GM11168 (cell line): ENCODE measurements around the gene GLRA3.

ENCODE experiments used
- in situ Hi-C: fragments of 300-500 bp; cut with MboI; formaldehyde crosslinking; loops from one replicate; pipeline ENCODE4 v1.12.0; 2022; ENCODE audit warnings: low sequenced_read_pairs; ENCODE audit not compliant: unreplicated experiment

The GLRA3 gene

DNA sequence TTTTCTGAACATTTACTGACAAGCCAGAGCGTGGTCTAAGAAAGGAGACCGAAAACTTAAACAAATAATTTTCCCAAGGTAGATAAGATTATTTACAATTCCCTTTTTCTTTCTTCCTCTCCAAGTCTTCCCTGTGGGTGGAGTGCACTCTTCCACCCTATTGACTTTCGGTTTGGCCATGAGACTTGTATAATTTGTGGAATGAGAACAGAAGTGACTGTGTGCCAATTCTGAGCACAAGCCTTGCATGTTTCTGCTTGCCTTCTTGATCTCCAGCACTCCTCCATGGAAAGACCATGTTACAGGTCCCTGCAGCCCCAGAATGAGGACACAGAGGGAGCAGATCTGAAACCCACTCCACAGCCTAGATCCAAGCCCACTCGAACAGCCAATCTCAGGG lies 156.8 kb downstream of the GLRA3 start:
- in situ Hi-C loops, result no loop called here

DNA sequence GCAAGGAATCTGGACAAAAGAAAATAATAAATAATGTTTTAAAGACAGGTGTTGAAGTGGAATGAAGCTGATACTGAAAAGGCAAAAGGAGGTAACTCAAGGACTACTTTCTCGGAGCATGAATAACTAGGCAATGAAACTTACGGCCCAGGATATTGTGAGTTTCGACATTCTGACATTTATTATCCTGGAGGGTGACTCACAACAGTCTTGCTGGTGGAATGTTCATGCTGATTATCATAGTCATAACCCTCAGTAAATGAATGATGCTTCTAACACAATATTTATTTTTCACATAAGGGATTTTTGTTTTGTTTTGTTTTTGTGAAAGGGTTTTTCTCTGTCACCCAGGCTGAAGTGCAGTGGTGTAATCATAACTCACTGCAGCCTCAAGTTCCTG lies 159.8 kb downstream of the GLRA3 start:
- in situ Hi-C loops, result no loop called here

DNA sequence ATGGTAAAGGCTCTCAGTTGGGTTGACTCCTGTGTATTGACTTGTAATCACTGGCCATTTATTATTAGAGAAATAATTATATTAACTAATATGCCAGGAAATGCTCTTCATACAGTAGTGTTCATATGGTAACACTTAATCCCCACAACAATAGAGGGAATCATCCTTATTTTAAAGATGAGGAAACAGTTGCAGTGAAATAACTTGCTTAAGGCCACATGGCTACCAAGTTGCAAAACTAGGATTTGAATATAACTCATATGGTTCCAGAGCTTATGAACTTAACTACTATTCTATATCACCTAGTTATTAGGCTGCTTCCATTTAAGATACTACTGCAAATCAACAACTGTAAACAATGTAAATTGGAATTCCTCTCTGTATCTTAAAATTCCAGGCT lies 163.2 kb downstream of the GLRA3 start:
- in situ Hi-C loops, result no loop called here

DNA sequence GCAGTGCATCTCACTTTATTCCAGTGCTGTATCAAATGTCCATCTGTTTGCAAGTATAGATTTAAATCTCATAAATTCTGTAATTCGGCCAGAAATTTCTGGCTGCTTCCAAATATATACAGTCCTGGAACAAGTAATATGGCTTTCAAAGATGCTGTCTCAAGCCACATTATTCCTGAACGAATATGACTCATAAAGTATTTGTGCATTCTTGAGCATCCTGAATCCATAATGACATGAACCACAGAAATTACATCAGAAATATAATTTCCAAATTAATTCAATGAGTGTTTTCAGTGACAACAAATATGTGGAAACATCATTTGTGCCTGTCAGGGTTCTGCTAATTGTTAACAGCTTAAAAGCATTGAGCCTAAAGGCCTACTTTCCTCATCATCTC lies 165.8 kb downstream of the GLRA3 start:
- in situ Hi-C loops, result no loop called here

DNA sequence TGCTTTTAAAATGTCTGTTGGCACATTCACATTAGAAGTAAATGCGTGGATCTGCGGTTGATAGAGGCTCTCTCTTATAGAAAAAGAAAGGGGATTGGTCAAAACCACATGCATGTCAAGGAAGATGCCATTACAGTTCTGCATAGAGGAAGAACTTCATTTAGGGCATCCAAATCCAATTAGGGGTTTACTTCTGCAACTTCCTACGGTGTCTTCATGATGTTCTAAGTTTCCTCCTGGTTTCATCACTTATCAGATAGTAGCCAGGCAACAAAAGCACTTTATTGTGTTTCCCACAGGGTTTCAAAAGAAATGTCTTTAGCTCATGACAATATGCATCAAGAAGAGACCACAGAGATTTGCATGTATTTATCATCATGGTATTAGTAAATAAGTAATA lies 170.8 kb downstream of the GLRA3 start:
- in situ Hi-C loops, result no loop called here

DNA sequence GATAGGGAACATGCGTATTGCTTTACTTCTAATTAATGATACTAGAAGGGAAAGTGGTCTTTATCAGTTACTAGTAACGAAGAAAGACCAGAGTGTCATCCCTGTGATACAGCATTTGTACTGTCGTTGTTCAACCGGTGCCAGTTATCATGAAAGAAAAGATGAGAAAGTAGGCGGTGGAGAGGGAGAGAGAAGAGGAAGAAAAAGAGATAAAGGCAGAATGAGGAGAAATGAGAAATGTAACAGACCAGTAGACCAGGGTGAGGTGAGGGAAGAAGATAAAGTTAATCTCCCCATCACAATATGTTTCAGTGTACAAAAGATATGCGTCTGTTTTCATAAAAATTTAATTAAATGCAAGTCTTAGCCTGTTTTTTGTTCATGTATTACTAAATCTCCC lies 171.6 kb downstream of the GLRA3 start:
- in situ Hi-C loops, result no loop called here

DNA sequence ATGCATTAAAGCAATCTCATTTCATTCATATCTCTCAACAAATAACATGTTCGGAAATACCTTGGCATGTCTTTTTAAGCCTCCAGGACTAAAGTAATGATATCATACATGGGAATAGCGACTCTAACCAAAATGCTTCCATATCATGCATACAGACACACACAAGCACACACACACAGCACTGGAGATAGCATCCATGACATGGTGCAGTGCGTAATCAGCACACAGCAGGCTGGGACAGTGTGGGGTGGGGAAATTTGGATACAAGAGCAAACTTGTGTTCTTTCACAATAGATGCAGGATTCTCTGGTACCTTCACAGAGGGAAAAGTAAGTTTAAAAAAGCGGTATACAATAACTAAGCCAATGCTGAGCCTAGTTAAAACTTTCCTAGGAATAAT lies 174.4 kb downstream of the GLRA3 start:
- in situ Hi-C loops, result no loop called here

DNA sequence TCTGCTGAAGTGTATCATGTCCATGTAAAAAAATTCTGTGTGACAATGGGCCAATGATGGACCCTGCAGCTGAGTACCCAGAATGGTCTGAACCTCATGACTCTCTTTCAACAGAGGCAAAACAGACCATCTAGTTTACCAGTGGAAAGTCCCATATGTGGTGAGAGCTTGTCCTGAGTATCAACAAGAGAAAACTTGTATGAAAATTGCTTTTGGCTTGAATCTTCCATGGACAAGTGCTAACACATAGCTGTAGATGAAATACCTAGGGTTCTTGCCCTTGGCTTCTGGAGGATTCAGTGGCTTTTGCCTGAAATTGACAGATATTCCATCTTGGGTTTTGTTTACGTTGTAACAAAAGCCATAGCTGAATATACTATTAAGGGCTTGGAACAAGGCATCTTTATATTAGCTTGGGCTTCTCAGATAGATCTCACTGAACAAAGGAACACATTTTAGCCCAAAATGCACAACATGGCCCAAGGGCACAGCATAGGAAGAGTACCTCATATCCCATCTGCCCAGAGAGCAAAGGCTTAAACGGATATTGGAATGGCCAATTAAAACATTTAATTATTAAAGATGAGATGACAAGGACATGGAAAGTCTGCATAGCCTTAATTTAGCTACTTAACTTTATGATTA lies 178.2 kb downstream of the GLRA3 start:
- in situ Hi-C loops, result no loop called here

DNA sequence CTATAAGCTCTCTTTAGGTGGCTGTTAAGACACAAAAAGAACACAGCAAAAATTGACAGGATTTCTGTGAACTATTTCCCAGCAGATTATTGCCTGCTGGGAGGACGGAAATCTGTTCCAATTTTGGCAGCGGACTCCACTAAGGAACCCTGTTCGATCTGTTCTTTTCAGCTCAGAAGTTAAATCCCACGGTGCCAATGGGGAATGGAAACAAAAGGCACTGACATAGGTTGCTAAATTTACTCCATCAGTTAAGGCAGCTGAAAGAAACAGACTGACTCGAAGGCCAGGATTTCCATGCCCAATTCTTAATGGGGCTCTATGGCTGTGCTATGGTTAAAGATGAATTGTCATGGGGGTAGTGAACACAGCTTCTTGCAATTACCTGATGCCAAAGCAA lies 180.2 kb downstream of the GLRA3 start:
- in situ Hi-C loops, result loop anchor here (25.0 kb wide), 1 partner anchor 287 kb away; no protein-coding TSS in a partner anchor

DNA sequence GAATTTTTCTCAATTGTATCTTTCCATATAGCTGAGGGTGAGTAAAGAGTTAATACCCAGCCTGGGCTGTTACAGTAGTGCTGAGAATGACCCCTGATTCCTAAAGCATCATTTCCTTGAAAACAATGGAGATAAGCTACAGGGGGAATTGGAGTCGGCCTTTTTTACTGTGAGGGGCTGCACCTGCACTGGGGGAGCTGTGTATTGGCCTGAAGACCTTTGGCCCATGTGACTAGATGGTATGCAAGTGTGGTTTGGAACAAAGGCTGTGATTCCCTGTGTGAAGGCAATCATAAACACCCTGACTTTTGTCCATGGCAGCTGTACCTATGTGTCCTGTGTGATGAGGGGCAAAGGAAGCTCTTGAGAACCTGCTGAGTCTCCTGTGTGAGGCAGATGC lies 182.7 kb downstream of the GLRA3 start:
- in situ Hi-C loops, result loop anchor here (25.0 kb wide), 1 partner anchor 284 kb away; no protein-coding TSS in a partner anchor

DNA sequence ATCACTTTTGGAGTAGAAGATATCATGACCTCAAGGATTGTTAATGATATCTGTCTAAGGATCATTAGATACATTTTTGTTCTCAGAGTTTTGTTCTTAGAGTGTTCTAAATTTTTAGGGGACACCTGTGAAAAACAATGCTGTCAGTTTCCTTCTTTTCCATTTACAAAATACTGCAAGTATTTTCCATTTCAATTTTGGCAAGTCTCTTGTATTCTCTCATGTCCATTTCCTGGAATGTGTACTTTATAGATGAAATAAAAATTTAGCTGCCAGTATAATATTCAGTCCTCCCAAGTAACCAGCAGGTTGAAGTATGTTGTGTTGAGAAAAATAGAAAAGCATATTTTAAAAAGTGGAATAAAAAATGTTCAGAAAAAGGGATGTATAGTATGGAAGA lies 188.9 kb downstream of the GLRA3 start:
- in situ Hi-C loops, result loop anchor here (25.0 kb wide), 1 partner anchor 278 kb away; no protein-coding TSS in a partner anchor

DNA sequence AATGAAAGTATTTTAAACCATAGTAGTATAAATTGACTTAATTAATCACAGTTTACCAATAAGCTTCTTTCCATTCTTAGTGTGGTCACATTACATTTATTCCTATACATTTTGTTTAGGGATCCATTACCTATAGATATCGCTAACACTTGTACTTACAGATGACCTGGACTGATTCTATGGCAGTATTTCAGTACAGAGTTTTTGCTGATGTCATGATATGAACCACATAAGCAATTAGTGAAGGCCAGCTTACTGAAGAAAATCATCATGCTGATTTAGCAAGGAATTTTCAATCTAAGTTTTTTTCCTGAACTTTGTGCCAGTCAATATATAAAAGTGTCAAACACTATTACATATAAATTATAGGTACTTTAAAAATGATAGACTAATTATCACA lies 193.3 kb downstream of the GLRA3 start:
- in situ Hi-C loops, result loop anchor here (25.0 kb wide), 1 partner anchor 273 kb away; no protein-coding TSS in a partner anchor

DNA sequence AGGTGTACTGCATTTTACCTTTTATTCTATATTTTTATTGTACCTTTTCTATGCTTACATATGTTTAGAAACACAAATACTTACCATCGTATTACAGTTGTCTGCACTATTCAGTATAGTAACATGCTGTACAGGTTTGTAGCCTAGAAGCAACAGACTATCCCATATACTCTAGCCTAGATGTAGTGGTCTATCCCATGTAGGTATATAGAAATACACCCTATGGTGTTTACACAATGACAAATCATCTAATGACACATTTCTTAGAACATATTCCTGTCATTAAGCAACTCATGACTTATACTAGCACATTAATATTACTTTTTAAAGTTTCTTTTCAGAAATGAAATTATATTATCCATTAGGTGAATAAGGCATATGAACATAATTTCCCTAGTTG lies 195.6 kb downstream of the GLRA3 start:
- in situ Hi-C loops, result loop anchor here (25.0 kb wide), 1 partner anchor 271 kb away; no protein-coding TSS in a partner anchor

DNA sequence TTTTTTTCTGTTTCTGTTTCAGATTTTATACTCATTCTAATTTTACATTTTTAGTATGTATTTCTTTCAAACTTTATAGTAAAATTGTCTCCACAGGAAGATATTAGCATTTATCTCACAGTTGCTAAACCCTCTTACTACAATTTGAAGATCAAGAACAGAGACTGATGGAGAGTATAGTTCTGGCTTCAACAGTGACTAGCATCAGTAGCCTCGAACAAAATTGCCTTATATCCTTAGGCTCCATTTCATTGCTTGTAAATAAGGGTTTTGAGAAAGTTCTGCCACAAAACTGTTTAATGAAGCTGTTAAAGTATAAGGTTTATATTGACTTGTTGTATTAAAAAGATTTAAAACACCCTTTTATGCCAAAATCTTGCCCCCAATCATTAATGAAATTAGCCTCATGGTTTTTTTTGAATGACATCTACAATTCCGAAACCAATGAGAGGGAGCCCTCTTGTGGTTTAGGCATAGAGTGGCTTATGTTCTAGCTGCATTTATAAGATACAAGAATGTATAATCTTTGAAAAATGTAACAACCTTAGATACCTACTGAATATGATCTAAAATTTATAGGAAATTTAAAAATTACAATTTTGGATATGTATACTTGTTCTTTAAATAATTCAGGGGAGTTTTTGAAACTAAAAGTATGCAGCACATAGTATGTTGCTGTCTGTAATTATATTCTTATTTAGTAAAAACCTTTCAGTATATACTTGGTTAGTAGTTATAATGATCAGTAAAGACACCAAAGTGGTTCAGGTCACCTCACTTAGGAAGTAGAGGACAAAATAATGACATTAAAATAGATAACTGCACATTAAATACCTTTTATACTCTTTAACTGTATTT lies 196.9 kb downstream of the GLRA3 start:
- in situ Hi-C loops, result loop anchor here (25.0 kb wide), 1 partner anchor 270 kb away; no protein-coding TSS in a partner anchor

DNA sequence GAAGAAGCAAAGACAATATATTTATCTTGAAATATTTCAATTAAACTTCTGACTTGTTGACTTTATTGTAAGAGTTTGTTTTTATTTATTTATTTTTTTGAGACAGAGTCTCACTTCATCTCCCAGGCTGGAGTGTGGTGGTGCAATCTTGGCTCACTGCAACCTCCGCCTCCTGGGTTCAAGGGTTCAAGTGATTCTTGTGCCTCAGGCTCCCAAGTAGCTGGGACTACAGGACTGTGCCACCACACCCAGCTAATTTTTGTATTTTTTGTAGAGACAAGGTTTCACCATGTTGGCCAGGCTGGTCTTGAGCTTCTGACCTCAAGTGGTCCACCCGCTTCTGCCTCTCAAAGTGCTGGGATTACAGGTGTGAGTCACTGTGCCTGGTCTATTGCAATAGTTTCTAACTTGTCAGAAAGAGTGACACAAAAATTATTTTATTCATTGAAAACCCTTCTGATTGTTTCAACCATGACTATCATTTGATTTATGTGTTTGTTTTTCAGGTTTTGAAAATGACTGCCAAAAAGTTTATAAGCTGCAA lies 199.1 kb downstream of the GLRA3 start:
- in situ Hi-C loops, result loop anchor here (25.0 kb wide), 1 partner anchor 268 kb away; no protein-coding TSS in a partner anchor

DNA sequence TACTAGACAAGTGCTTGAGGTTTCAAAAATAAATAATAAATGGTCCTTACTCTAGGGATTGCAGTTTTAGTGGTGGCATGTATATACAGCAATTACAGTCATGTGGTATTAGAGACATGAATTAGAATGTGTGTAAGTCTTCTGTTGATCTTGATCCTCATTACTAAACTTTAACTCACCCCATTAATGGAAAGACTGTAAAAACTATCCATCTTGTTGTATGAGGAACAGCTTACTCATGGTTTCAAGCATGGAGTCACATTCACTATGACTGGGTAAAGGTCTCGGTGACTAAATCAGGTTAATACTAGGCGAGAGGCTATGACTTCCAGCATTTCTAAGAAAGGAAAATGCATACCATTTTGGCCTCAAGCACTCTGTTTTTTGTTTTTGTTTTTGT lies 199.8 kb downstream of the GLRA3 start:
- in situ Hi-C loops, result loop anchor here (25.0 kb wide), 1 partner anchor 267 kb away; no protein-coding TSS in a partner anchor

DNA sequence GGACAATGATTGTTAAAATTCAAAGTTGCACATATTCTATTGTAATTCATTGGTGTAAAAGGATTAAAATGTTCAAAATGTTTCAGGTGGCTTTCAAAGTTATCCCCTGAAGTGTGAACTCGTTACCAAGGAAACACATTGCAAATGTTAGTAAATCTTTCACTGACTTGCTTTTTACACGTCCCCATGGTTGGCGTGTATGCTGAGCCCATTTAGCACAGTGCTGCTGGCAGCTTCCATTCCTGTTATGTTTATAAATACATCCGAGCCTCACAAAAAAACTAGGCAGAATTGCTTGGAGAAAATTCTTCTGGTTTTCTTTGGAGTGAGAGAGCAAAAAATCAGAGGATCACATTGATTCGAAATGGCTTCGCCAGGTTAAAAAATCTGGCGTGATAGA lies 200.9 kb downstream of the GLRA3 start:
- in situ Hi-C loops, result loop anchor here (25.0 kb wide), 1 partner anchor 266 kb away; no protein-coding TSS in a partner anchor

DNA sequence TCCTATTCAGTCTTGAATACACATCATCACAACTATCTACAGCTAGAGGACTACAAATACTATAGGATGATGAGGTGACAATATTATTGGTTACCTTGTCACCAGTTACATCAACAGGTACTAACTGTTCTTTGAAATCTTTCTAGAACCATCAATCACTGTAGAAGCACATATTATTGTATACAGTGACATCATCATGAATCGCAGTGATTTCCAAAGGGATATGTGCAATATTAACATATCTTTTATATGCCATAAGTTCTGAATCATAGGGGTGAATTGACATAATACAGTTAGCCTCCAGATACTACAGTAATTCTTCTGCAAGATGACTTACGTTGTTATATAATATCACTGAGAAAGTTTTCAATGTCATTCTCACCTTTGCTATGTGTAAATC lies 201.6 kb downstream of the GLRA3 start:
- in situ Hi-C loops, result loop anchor here (25.0 kb wide), 1 partner anchor 265 kb away; no protein-coding TSS in a partner anchor

DNA sequence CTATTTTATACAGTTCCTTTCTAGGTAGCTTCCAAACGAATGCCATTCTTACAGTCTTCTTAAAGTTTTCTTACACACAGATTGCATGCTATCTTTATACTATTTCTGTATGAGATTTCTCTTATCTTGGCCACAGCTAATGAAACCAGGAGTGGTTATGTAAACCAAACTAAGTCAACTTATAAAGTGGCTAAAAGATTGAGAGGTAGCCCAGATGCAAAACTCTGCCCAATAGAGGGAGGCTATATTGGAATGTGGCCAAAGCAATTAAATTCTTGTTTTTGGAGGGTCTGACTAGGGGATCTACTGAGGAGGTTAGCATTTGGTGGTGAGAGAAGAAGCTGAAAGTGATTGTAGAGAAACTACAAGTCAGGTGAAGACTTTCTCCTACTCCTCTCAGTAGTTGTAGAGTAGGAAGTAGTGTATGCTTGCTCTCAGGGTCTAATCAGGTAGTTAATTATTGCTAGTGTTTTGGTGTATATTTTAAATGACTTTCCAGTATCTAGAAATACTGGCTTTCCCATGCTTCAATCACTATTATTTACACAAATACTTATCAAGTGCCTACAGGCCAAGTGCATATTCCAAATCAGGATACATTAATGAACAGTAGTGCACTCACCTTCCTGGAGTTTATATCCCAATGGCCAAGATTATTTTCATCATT lies 202.6 kb downstream of the GLRA3 start:
- in situ Hi-C loops, result loop anchor here (25.0 kb wide), 1 partner anchor 264 kb away; no protein-coding TSS in a partner anchor

DNA sequence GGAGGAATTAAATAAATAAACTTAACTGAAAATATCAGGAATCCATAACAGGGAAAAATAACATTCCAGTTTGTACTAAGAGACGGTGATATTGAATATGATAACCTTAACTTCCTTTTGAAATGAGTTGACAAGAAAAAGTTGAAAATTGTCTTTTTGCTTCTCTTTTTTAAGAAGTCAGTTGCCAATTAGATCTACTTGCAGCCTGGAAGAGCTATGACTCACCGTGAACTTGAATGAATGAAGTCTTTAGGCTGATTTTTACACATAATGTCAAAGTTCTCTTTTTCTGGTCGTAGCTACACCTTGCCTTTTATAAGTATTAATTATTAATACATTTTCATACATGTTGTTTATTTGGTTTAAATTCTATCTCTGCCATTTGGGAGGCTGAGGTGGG lies 212.4 kb downstream of the GLRA3 start:
- in situ Hi-C loops, result no loop called here
